ENCODE data around the gene TFDP2.

GRCh38 chr3:142009029-142009428, 140.3 kb downstream of the TFDP2 start:
- no peak for TF ChIP-seq PKNOX1 (IDR thresholded peaks at IDR 0.05)
- TF ChIP-seq LARP7 (IDR thresholded peaks at IDR 0.05) = no peak
- no peak for TF ChIP-seq USF2 (IDR thresholded peaks at IDR 0.05; ENCODE audit: borderline replicate concordance, low read depth, low read length)
- no peak for TF ChIP-seq RCOR1 (conservative IDR thresholded peaks at IDR 0.05; ENCODE audit: low read depth, low read length)
- no peak for TF ChIP-seq EP300 (IDR thresholded peaks at IDR 0.05; ENCODE audit: borderline replicate concordance in 1 of 2, control insufficient read depth in 1 of 2, low read depth in 2 of 2, low read length in 2 of 2)
